H1 (cell line): ENCODE measurements around the gene NDUFB4. TPM values are rescaled to one million over a fixed set of nuclear protein-coding genes. Genes with fewer than 3 reads are reported as not detected.

ENCODE experiments used
- ATF3 ChIP-seq: IDR thresholded peaks from 2 replicates; pipeline ENCODE4 v1.6.1; 2011; ENCODE audit warnings: low read depth, mild to moderate bottlenecking, low read length; ENCODE audit not compliant: insufficient read depth
- BACH1 ChIP-seq: IDR thresholded peaks from 2 replicates; pipeline ENCODE4 v1.6.1; 2012; ENCODE audit warnings: low read length, improper control_type of control experiment
- BRCA1 ChIP-seq: IDR thresholded peaks from 2 replicates; pipeline ENCODE4 v1.6.1; 2012; ENCODE audit warnings: low read depth, low read length, improper control_type of control experiment
- CBX8 ChIP-seq: fragments of 300-800, 300-1000 bp; sonication (generic); IDR thresholded peaks from 2 replicates; pipeline ENCODE4 v1.7.1; 2016; ENCODE audit warnings: low read depth, low read length, borderline replicate concordance
- CHD1 ChIP-seq: IDR thresholded peaks from 2 replicates; pipeline ENCODE4 v1.6.1; 2012; ENCODE audit warnings: low read depth, low read length, improper control_type of control experiment
- CHD2 ChIP-seq: IDR thresholded peaks from 2 replicates; pipeline ENCODE4 v1.6.1; 2012; ENCODE audit warnings: low read length, improper control_type of control experiment
- CTCF ChIP-seq, 3 experiments: IDR thresholded peaks; 1 replicate in 2 of 3; 2 replicates in 1 of 3; pipeline versions ENCODE4 v1.5.1 to v1.6.1; 2011; ENCODE audit warnings: low read length in 3 of 3, mild to moderate bottlenecking in 3 of 3, inconsistent platforms in 2 of 3, low read depth in 1 of 3, moderate library complexity in 1 of 3; ENCODE audit not compliant: insufficient read depth in 1 of 3; ENCODE audit errors: control extremely low read depth in 1 of 3
- E2F6 ChIP-seq: IDR thresholded peaks from 2 replicates; pipeline ENCODE4 v1.6.1; 2012; ENCODE audit warnings: inconsistent platforms
- EGR1 ChIP-seq: IDR thresholded peaks from 2 replicates; pipeline ENCODE4 v1.6.1; 2011; ENCODE audit warnings: low read depth, low read length, borderline replicate concordance
- JUND ChIP-seq: IDR thresholded peaks from 2 replicates; pipeline ENCODE4 v1.6.1; 2011; ENCODE audit warnings: mild to moderate bottlenecking, improper control_type of control experiment, low read length
- MAX ChIP-seq: IDR thresholded peaks from 2 replicates; pipeline ENCODE4 v1.6.1; 2012; ENCODE audit warnings: inconsistent platforms
- RAD21 ChIP-seq, 2 experiments: IDR thresholded peaks in 1 of 2; conservative IDR thresholded peaks in 1 of 2; 2 replicates each; pipeline ENCODE4 v1.6.1; 2011; ENCODE audit warnings: low read depth in 2 of 2, low read length in 2 of 2, improper control_type of control experiment in 1 of 2, inconsistent platforms in 1 of 2, mild to moderate bottlenecking in 1 of 2, moderate library complexity in 1 of 2
- RFX5 ChIP-seq: IDR thresholded peaks from 2 replicates; pipeline ENCODE4 v1.6.1; 2011; ENCODE audit warnings: low read depth, low read length, improper control_type of control experiment, borderline replicate concordance
- RXRA ChIP-seq: IDR thresholded peaks from 2 replicates; pipeline ENCODE4 v1.6.1; 2011; ENCODE audit warnings: low read depth, mild to moderate bottlenecking, low read length, moderate library complexity; ENCODE audit not compliant: insufficient read depth
- SAP30 ChIP-seq: fragments of 300-600 bp; sonication (generic); IDR thresholded peaks from 2 replicates; pipeline ENCODE4 v1.7.1; 2012; ENCODE audit warnings: low read length, moderate library complexity, mild to moderate bottlenecking, inconsistent platforms; ENCODE audit not compliant: insufficient read depth, insufficient replicate concordance
- SIN3A ChIP-seq, 2 experiments: IDR thresholded peaks in 1 of 2; conservative IDR thresholded peaks in 1 of 2; 2 replicates each; pipeline ENCODE4 v1.6.1; 2011 to 2012; ENCODE audit warnings: low read length in 2 of 2, improper control_type of control experiment in 1 of 2, low read depth in 1 of 2, mild to moderate bottlenecking in 1 of 2
- SP2 ChIP-seq: IDR thresholded peaks from 2 replicates; pipeline ENCODE4 v1.6.1; 2012; ENCODE audit warnings: mild to moderate bottlenecking, low read length, inconsistent platforms
- SRF ChIP-seq: IDR thresholded peaks from 2 replicates; pipeline ENCODE4 v1.6.1; 2011; ENCODE audit warnings: mild to moderate bottlenecking, low read depth, low read length, moderate library complexity
- TAF7 ChIP-seq: optimal IDR thresholded peaks from 2 replicates; pipeline ENCODE3; 2011; ENCODE audit warnings: low read depth, mild to moderate bottlenecking, inconsistent platforms, low read length, moderate library complexity, borderline replicate concordance
- TBP ChIP-seq: IDR thresholded peaks from 2 replicates; pipeline ENCODE4 v1.6.1; 2011; ENCODE audit warnings: low read depth, low read length, improper control_type of control experiment
- ZNF274 ChIP-seq: IDR thresholded peaks from 2 replicates; pipeline ENCODE4 v1.7.0; 2012; ENCODE audit warnings: low read length, borderline replicate concordance; ENCODE audit errors: extremely low read depth
- polyA plus RNA-seq, 7 experiments: library from polyadenylated mRNA; depleted of rRNA in 3 of 7; stranded (reverse) in 5 of 7; unstranded in 2 of 7; fragments of >200 nt in 5 of 7; fragments of 200-250 nt in 2 of 7; gene quantifications; 1 replicate in 5 of 7; 2 replicates in 1 of 7; 4 replicates in 1 of 7; pipeline versions ENCODE4 v1.2.1 to v1.2.3, GENCODE V29; 2011 to 2013; ENCODE audit warnings: missing spikeins in 2 of 7, mixed read lengths in 2 of 7
- total RNA-seq: library from RNA; stranded (reverse); fragmentation: NEBNext Ultra II Directional; extraction: Animal tissue kit (Norgen Biotek cat#: 25700); gene quantifications from 2 replicates; pipeline ENCODE4 v1.2.1, GENCODE V29; 2021

Gene NDUFB4
- total and polyA plus RNA-seq, 2 of the 8 experiments (the other 6 are each of a cell fraction or from before 2014, with no cell fraction given): 184 to 382 TPM

- TF ChIP-seq BRCA1 (peak; percentile 30; the same call in 1 of the 2 replicates), EGR1 (0 out of 2 replicates have a peak, but pooled peaks have one; percentile 3), CHD1 (no peak), BACH1 (no peak), RXRA (no peak), CBX8 (no peak), SIN3A (conservative IDR thresholded peaks at IDR 0.05 in 1 of 2, IDR thresholded peaks at IDR 0.05 in 1 of 2; ENCODE audit: low read depth in 1 of 2, low read length in 2 of 2) (0 out of 4 replicates have a peak, but pooled peaks have one; percentile 11 to 14), MAX (0 out of 2 replicates have a peak, but pooled peaks have one; percentile 3), ZNF274 (no peak), RAD21 (IDR thresholded peaks at IDR 0.05 in 1 of 2, conservative IDR thresholded peaks at IDR 0.05 in 1 of 2; ENCODE audit: low read depth in 2 of 2, low read length in 2 of 2) (peak; percentile 96 to 98), SAP30 (no peak), CHD2 (no peak), RFX5 (no peak), ATF3 (no peak), TAF7 (peak; percentile 34), SRF (no peak), JUND (peak; percentile 68; the same call in 1 of the 2 replicates), E2F6 (no peak), TBP (no peak), CTCF (IDR thresholded peaks at IDR 0.05; ENCODE audit: control extremely low read depth in 1 of 3, insufficient read depth in 1 of 3, low read depth in 1 of 3, low read length in 3 of 3) (peak; percentile 83 to 90 (median 86)), SP2 (no peak)
Observed at GRCh38 chr3:120558771-120559241, 37.3 kb upstream of the NDUFB4 start (continued).
